Adrenal gland (tissue), 5 donors: ENCODE measurements around the gene PCGF3.

Source experiments
- CTCF ChIP-seq, 6 experiments: fragments of 450-650 bp in 4 of 6; fragments of 200-600 bp in 2 of 6; sonication (generic) in 1 of 6; IDR thresholded peaks; 1 replicate in 5 of 6; 2 replicates in 1 of 6; pipeline versions ENCODE4 v1.5.1 to v1.8.0; 2016 to 2021; ENCODE audit warnings: antibody characterized with exemption in 6 of 6, mild to moderate bottlenecking in 2 of 6, moderate library complexity in 1 of 6
- POLR2A ChIP-seq, 2 donors: fragments of 450-650 bp; IDR thresholded peaks; one replicate each; pipeline ENCODE4 v1.6.1; 2017; ENCODE audit warnings: antibody characterized with exemption in 2 of 2, mild to moderate bottlenecking in 2 of 2, moderate library complexity in 1 of 2
- donor health status: DM: no; HTN: no; CAD: no.

GRCh38 chr4:706834-707598 is 1.4 kb downstream of the PCGF3 start:
- TF ChIP-seq CTCF (IDR thresholded peaks at IDR 0.05) (no peak), POLR2A (IDR thresholded peaks at IDR 0.05) (no peak)
